Astrocyte of the spinal cord (primary cell): ENCODE measurements around the gene YIPF4.

Source experiments
- DNase-seq: peaks from one replicate; pipeline ENCODE4 v3.0.0; 2011; ENCODE audit warnings: low read depth, low spot score
- H3K4me3 ChIP-seq: 2 replicates; pipeline ENCODE4 v1.5.1; 2011; ENCODE audit warnings: low read depth, mild to moderate bottlenecking, low read length, moderate library complexity
- in situ Hi-C: cut with HindIII; loops from 2 replicates; pipeline ENCODE4 v1.10.0; 2017; ENCODE audit warnings: low sequenced_read_pairs
- TF ChIP-seq, protein P1 (sequence below): IDR thresholded peaks from 2 replicates; pipeline ENCODE4 v1.5.1; 2012; ENCODE audit warnings: low read depth, mild to moderate bottlenecking, low read length, inconsistent platforms

YIPF4 gene

DNA sequence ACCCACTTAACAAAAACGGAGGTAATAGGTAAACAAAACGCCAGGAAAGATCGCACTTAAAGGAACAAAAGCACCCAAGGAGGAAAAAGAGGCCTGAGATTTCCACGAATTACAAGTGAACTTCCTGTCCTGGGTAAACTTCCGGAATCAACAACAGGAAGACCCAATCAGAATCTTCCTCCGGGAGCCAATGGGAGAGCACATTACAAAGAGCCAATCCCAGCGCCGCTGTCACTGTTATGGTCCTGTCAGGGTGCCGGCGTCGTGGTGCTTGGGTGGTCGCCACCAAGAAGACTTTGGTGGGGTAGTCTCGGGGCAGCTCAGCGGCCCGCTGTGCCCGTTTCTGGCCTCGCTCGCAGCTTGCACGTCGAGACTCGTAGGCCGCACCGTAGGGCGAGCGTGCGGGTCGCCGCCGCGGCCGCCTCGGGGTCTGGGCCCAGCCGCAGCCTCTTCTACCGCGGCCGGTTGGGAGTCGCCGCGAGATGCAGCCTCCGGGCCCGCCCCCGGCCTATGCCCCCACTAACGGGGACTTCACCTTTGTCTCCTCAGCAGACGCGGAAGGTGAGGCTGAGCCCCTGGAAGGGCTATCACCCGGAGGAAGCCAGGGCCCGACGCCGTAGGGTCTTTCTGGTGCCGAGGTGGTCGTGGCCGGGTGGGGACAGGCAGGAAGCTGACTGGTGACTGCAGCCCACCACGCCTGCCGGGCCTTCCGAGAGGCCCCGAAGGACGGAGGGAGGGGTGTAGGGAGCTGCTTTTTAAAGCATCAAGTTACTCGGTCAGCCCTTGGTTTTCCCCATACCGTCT, at the start of gene YIPF4:
YIPF4 (plus strand) TSS at position 231 of the 804 bp plus-strand sequence; CDS start at position 483, 252 bp downstream.
- in situ Hi-C loops: no loop called here

DNA sequence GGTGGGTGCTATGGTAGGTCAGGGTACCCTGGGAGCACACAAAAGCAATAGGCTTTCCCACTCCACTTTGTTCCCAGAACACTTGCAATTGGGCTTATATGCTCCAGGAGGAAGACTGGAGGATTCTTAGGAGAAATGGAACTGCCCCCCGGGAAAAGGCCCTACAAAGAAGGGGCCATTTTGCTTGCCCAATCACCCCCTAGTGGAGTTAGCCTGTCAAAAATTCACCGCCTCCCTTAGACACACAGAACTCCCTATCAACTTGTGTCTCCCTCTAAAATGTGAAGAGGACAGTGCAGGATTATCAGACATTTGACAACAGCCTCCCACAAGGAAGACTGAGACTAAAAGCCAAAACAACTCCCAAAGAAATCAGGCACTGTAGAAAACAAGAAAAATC, 49.5 kb upstream of the YIPF4 start:
- no peak for DNase-seq
- in situ Hi-C loops: no loop called here
- TF ChIP-seq, protein P1, sequence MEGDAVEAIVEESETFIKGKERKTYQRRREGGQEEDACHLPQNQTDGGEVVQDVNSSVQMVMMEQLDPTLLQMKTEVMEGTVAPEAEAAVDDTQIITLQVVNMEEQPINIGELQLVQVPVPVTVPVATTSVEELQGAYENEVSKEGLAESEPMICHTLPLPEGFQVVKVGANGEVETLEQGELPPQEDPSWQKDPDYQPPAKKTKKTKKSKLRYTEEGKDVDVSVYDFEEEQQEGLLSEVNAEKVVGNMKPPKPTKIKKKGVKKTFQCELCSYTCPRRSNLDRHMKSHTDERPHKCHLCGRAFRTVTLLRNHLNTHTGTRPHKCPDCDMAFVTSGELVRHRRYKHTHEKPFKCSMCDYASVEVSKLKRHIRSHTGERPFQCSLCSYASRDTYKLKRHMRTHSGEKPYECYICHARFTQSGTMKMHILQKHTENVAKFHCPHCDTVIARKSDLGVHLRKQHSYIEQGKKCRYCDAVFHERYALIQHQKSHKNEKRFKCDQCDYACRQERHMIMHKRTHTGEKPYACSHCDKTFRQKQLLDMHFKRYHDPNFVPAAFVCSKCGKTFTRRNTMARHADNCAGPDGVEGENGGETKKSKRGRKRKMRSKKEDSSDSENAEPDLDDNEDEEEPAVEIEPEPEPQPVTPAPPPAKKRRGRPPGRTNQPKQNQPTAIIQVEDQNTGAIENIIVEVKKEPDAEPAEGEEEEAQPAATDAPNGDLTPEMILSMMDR: no peak
- H3K4me3 ChIP-seq: no peak overlapping the region

More for the DNA sequence above, at the start of gene YIPF4:
- DNase-seq: peak; percentile 90
- TF ChIP-seq, protein P1: no peak
- peak within 1 kb of the TSS; percentile 87 for H3K4me3 ChIP-seq

DNA sequence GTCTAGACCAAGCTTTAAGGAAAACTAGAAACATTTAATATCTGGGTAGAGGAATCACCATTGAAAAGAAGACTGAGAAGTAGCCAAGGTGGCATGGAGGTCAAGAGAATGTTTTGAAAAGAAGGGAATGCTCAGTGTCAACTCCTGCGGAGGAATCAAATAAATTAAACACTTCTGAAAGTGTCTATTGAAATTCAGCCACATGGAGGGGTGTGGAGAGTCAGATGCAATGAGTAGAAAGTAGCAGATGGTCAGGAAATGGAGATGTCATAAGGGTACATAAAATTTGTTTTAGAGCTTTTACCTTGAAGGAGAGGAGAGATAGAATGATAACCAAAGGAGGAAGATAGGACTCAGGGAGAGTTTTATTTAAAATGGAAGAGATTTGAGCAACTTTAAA, 48.1 kb upstream of the YIPF4 start:
- no peak overlapping the region for H3K4me3 ChIP-seq

DNA sequence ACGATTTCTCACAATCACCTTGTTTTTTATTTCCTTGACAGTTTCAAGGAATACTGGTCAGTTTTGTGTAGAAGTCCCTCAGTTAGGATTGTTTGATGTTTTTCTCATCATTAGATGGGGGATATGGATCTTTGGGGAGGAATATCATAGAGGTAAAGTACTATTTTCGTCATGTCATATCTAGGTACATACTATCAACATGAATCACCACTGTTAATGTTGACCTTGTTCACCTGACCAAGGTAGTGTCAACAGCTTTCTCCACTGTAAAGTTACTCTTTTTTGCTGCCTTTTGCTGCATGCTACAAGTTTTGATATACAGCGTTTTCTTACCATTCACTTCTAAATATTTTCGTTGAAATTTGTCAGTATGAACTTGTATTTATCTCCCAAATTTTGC, 45.7 kb upstream of the YIPF4 start:
- DNase-seq: no peak
- no peak overlapping the region for H3K4me3 ChIP-seq
- TF ChIP-seq, protein P1: no peak
- in situ Hi-C loops: no loop called here

More for the DNA sequence above, 48.1 kb upstream of the YIPF4 start:
- DNase-seq: no peak
- TF ChIP-seq, protein P1: no peak
- in situ Hi-C loops: no loop called here

DNA sequence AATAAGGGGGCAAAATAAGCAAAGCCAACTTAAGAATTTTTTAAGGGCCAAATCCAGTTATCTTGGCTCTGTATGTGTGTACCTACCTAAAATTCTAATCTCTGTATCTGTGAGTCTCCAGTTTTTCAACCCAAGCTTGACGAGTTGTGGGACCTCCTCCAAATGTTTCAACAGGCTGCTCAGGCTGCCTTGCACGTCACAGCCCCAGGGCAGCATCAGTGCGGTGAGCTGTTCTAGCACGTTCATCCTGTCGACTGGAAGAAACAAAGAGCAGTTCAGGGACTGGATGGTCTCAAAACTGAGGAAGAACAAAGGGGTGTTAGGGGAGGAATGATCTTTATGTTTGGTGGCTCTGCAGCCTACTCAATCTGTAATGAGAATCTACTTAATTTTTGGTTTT, 42.4 kb upstream of the YIPF4 start:
- no peak overlapping the region for H3K4me3 ChIP-seq
- TF ChIP-seq, protein P1: no peak
- no peak for DNase-seq
- in situ Hi-C loops: no loop called here

DNA sequence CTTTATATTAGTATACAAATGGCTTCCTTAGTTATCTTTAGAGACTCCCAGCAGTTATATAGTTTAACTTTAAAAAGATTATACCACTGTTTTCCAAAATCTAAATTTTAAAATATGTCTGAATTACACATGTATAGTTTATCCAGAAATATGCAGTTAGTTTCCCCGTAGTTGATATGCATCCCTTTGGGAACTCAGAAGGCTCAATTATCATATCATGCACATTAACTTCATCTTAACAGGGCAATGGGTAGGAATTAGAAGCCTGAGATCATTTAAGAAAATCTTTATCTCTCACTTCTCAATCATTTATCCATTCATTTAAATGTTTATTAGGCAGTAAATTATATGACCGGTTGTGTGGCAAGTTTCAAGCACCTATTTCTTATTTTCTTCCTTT, 40.2 kb upstream of the YIPF4 start:
- in situ Hi-C loops: no loop called here
- TF ChIP-seq, protein P1: no peak
- no peak overlapping the region for H3K4me3 ChIP-seq
- no peak for DNase-seq
